ENCODE measurements around the gene PPP1R12C.

- TF ChIP-seq EZH2phosphoT487 (IDR thresholded peaks at IDR 0.05; ENCODE audit: insufficient read depth, low read depth) (no peak), EZH2 (IDR thresholded peaks at IDR 0.05; ENCODE audit: insufficient read depth, poor library complexity, severe bottlenecking) (no peak)
These were observed 34.6 kb upstream of the PPP1R12C start for GRCh38 chr19:55152017-55152416.

Measured in GM23248 (cell line).